Measurements from ENCODE around the gene MSMO1. TPM values are rescaled to one million over a fixed set of nuclear protein-coding genes. Genes with fewer than 3 reads are reported as not detected.

MSMO1 gene
- total RNA-seq, 4 donors from 2014 or later = 10.8 to 17.4 (median 12.4) TPM

- H3K4me1 ChIP-seq = no peaks in the 10 kb centered on the region
- no peak overlapping the region for H3K27ac ChIP-seq (replicated peaks in 1 of 4)
- DNase-seq (ENCODE audit: extremely low spot score) = no peak
- TF ChIP-seq EP300 (IDR thresholded peaks at IDR 0.05) = no peak
- no peak for TF ChIP-seq CTCF (IDR thresholded peaks at IDR 0.05)
- TF ChIP-seq POLR2A (IDR thresholded peaks at IDR 0.05; ENCODE audit: low read depth) = no peak
- TF ChIP-seq POLR2AphosphoS5 (IDR thresholded peaks at IDR 0.05) = no peak
- no peaks in the 10 kb centered on the region for H3K27me3 ChIP-seq
- H3K36me3 ChIP-seq = peaks cover 5 to 38% (median 20%) of the 10 kb centered on the region in 4 donors
- intact Hi-C loops (cut with DNase I) = no loop called here
- 77% methylated on average over 13 of the region's 13 CpGs for WGBS
- no peaks in the 10 kb centered on the region for H3K9me3 ChIP-seq
- H3K4me3 ChIP-seq = no peak overlapping the region
Observed at GRCh38 chr4:165343353-165344191, 16.1 kb downstream of the MSMO1 start.

GRCh38 chr4:165345666-165346417 is 18.4 kb downstream of the MSMO1 start:
- intact Hi-C loops (cut with DNase I) = no loop called here
- Histone ChIP-seq H3K4me1 (no peaks in the 10 kb centered on the region), H3K4me3 (no peak overlapping the region), H3K36me3 (peaks cover 0 to 15% (median 8%) of the 10 kb centered on the region in 4 donors), H3K9me3 (no peaks in the 10 kb centered on the region), H3K27ac (replicated peaks in 1 of 4) (no peak overlapping the region), H3K27me3 (no peaks in the 10 kb centered on the region)
- WGBS = 80% methylated on average over 10 of the region's 10 CpGs
- no peak for DNase-seq (ENCODE audit: extremely low spot score)
- TF ChIP-seq POLR2AphosphoS5 (IDR thresholded peaks at IDR 0.05) = no peak
- no peak for TF ChIP-seq POLR2A (IDR thresholded peaks at IDR 0.05; ENCODE audit: low read depth)
- no peak for TF ChIP-seq CTCF (IDR thresholded peaks at IDR 0.05)
- no peak for TF ChIP-seq EP300 (IDR thresholded peaks at IDR 0.05)

GRCh38 chr4:165347647-165348569 is 20.4 kb downstream of the MSMO1 start:
- H3K36me3 ChIP-seq = no peaks in the 10 kb centered on the region
- no peaks in the 10 kb centered on the region for H3K4me1 ChIP-seq
- intact Hi-C loops (cut with DNase I) = no loop called here
- no peak for DNase-seq (ENCODE audit: extremely low spot score)
- WGBS = 96% methylated on average over 3 of the region's 3 CpGs
- TF ChIP-seq POLR2A (IDR thresholded peaks at IDR 0.05; ENCODE audit: low read depth) (no peak), POLR2AphosphoS5 (IDR thresholded peaks at IDR 0.05) (no peak), CTCF (IDR thresholded peaks at IDR 0.05) (no peak), EP300 (IDR thresholded peaks at IDR 0.05) (no peak)
- no peak overlapping the region for H3K27ac ChIP-seq (replicated peaks in 1 of 4)
- H3K27me3 ChIP-seq = no peaks in the 10 kb centered on the region
- H3K9me3 ChIP-seq = no peaks in the 10 kb centered on the region
- H3K4me3 ChIP-seq = no peak overlapping the region

GRCh38 chr4:165351359-165352130 is 24.1 kb downstream of the MSMO1 start:
- WGBS = 94% methylated on average over 5 of the region's 5 CpGs
- no peaks in the 10 kb centered on the region for H3K4me1 ChIP-seq
- H3K4me3 ChIP-seq = no peak overlapping the region
- DNase-seq (ENCODE audit: extremely low spot score) = no peak
- H3K27me3 ChIP-seq = no peaks in the 10 kb centered on the region
- intact Hi-C loops (cut with DNase I) = loop anchor here (2.0 kb wide), 1 partner anchor 115 kb away; no protein-coding TSS in a partner anchor
- TF ChIP-seq CTCF (IDR thresholded peaks at IDR 0.05) = no peak
- TF ChIP-seq POLR2A (IDR thresholded peaks at IDR 0.05; ENCODE audit: low read depth) = no peak
- TF ChIP-seq POLR2AphosphoS5 (IDR thresholded peaks at IDR 0.05) = no peak
- no peak for TF ChIP-seq EP300 (IDR thresholded peaks at IDR 0.05)
- H3K36me3 ChIP-seq = no peaks in the 10 kb centered on the region
- no peaks in the 10 kb centered on the region for H3K9me3 ChIP-seq
- no peak overlapping the region for H3K27ac ChIP-seq (replicated peaks in 1 of 4)

Measured in esophagus muscularis mucosa (tissue), 4 donors.